HepG2 (cell line): ENCODE results near the gene PPP1R18. TPM values are rescaled to one million over a fixed set of nuclear protein-coding genes. Genes with fewer than 3 reads are reported as not detected.
A peak's percentile ranks its signal among the peaks of the same experiment; 100 is the strongest.

Experiments
- ADNP ChIP-seq: sonication (generic); formaldehyde crosslinking; IDR thresholded peaks from 2 replicates; pipeline ENCODE4 v1.4.0; 2020; ENCODE audit warnings: missing genetic modification reagents
- ATF7 ChIP-seq, 2 experiments: fragments of 450-650 bp in 1 of 2; sonication (generic) in 1 of 2; formaldehyde crosslinking in 1 of 2; IDR thresholded peaks; 2 replicates each; pipeline versions ENCODE4 v1.4.0 to v1.6.1; 2016 to 2020; ENCODE audit warnings: antibody characterized with exemption in 1 of 2, mild to moderate bottlenecking in 1 of 2, missing genetic modification reagents in 1 of 2
- CBX5 ChIP-seq: sonication (generic); formaldehyde crosslinking; IDR thresholded peaks from 2 replicates; pipeline ENCODE4 v1.4.0; 2020; ENCODE audit warnings: missing genetic modification reagents, borderline replicate concordance
- FOXK2 ChIP-seq: fragments of 450-650 bp; IDR thresholded peaks from 2 replicates; pipeline ENCODE4 v1.6.1; 2016
- GATAD2A ChIP-seq: IDR thresholded peaks from 2 replicates; pipeline ENCODE4 v1.6.1; 2016
- HMG20A ChIP-seq: IDR thresholded peaks from 2 replicates; pipeline ENCODE4 v1.6.1; 2016; ENCODE audit warnings: borderline replicate concordance
- HNRNPL ChIP-seq: fragments of 200-400 bp; formaldehyde crosslinking; IDR thresholded peaks from 2 replicates; pipeline ENCODE4 v1.6.1; 2017; ENCODE audit warnings: mild to moderate bottlenecking, low read depth, low read length
- NFE2L1 ChIP-seq: sonication (generic); formaldehyde crosslinking; IDR thresholded peaks from 2 replicates; pipeline ENCODE4 v1.4.0; 2020; ENCODE audit warnings: missing genetic modification reagents, mild to moderate bottlenecking, borderline replicate concordance
- RBM22 ChIP-seq: fragments of 200-400 bp; formaldehyde crosslinking; optimal IDR thresholded peaks from 2 replicates; pipeline ENCODE3; 2017; ENCODE audit warnings: mild to moderate bottlenecking, low read length, moderate library complexity
- ZFP90 ChIP-seq: sonication (generic); formaldehyde crosslinking; IDR thresholded peaks from 2 replicates; pipeline ENCODE4 v1.8.0; 2022; ENCODE audit warnings: missing genetic modification reagents, mild to moderate bottlenecking, inconsistent platforms, borderline replicate concordance
- ZKSCAN1 ChIP-seq: fragments of 150-350 bp; IDR thresholded peaks from 2 replicates; pipeline ENCODE4 v1.6.1; 2014; ENCODE audit warnings: low read length
- ZNF547 ChIP-seq: sonication (generic); formaldehyde crosslinking; IDR thresholded peaks from 2 replicates; pipeline ENCODE4 v1.5.1; 2020; ENCODE audit warnings: mild to moderate bottlenecking, missing genetic modification reagents
- ZNF550 ChIP-seq: sonication (generic); formaldehyde crosslinking; IDR thresholded peaks from 2 replicates; pipeline ENCODE4 v1.4.0; 2020; ENCODE audit warnings: mild to moderate bottlenecking, missing genetic modification reagents, borderline replicate concordance
- ZNF569 ChIP-seq: sonication (generic); formaldehyde crosslinking; IDR thresholded peaks from 2 replicates; pipeline ENCODE4 v1.5.0; 2020; ENCODE audit warnings: mild to moderate bottlenecking, missing genetic modification reagents, moderate library complexity, borderline replicate concordance
- ZNF598 ChIP-seq: sonication (generic); formaldehyde crosslinking; IDR thresholded peaks from 2 replicates; pipeline ENCODE4 v1.5.1; 2020; ENCODE audit warnings: mild to moderate bottlenecking, missing genetic modification reagents, borderline replicate concordance
- polyA plus RNA-seq, 8 experiments: library from polyadenylated mRNA; depleted of rRNA in 3 of 8; stranded (reverse) in 7 of 8; unstranded in 1 of 8; fragments of >200 nt; fragmentation: Illumina TruSeq in 4 of 8; extraction: Trizol in 4 of 8; gene quantifications; 2 replicates each; pipeline versions ENCODE4 v1.2.1 to v1.2.3, GENCODE V29; 2011 to 2016; ENCODE audit warnings: low read depth in 4 of 8, missing spikeins in 1 of 8, mixed read lengths in 1 of 8; ENCODE audit not compliant: insufficient read depth in 1 of 8
- total RNA-seq, 5 experiments: library from RNA; depleted of rRNA; stranded (reverse); fragments of >200 nt; fragmentation: Illumina TruSeq; extraction: Trizol; gene quantifications; 2 replicates each; pipeline ENCODE4 v1.2.3, GENCODE V29; 2016; ENCODE audit warnings: low read depth in 1 of 5
- TF ChIP-seq, protein P1 (sequence below): sonication (generic); formaldehyde crosslinking; IDR thresholded peaks from 2 replicates; pipeline ENCODE4 v1.4.0; 2020; ENCODE audit warnings: missing genetic modification reagents, mild to moderate bottlenecking, borderline replicate concordance
- TF ChIP-seq, protein P2 (sequence below): sonication (generic); formaldehyde crosslinking; IDR thresholded peaks from 2 replicates; pipeline ENCODE4 v1.4.0; 2020; ENCODE audit warnings: missing genetic modification reagents
- TF ChIP-seq, protein P3 (sequence below): sonication (generic); formaldehyde crosslinking; IDR thresholded peaks from 2 replicates; pipeline ENCODE4 v1.4.0; 2020; ENCODE audit warnings: mild to moderate bottlenecking, missing genetic modification reagents
- TF ChIP-seq, protein P4 (sequence below): IDR thresholded peaks from 2 replicates; pipeline ENCODE4 v1.6.1; 2012; ENCODE audit warnings: low read length, improper control_type of control experiment
- TF ChIP-seq, protein P5 (sequence below): sonication (generic); formaldehyde crosslinking; conservative IDR thresholded peaks from 2 replicates; pipeline ENCODE4 v1.4.0; 2020; ENCODE audit warnings: missing genetic modification reagents

The PPP1R18 gene
- total and polyA plus RNA-seq, 2 of the 13 experiments (the other 11 are each of a cell fraction or from before 2014, with no cell fraction given): 4.9 to 9.2 TPM

DNA sequence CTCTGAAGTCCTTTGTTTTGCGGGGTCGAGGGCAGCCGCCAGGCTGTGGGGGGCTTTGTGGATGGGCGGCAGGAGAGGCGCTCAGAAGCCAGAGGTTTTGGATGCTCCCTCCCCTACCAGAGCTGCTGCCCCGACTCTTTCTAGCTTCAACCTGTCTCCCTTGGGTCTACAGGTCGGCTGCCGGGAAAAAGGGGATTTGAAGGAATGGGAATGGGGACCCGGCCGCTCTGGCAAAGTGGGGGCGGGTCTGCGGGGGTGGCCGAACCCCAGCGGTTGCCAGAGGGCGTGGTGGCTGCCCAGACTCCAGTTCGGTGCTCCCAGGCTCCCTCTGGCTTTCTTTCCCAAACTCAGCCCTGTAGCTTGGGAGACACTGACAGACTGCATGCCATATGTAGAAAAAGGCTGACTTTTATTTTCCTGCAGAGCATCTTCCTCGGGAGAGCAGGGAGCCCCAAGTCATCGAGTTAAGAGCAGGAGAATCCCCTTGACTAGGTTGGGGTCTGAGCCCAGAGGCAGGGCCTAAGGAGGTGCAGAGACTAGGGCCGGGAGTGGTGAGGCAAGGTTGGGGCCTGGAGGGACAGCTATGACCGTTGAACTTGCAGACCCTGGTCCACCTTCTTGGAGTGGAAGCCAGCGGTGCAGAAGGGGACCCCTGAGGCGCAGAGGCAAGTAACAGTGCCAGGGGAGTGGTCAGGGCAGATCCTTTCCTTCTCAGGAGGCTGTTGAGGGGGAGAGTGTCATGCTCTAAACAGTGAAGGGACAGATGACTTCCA, 1.4 kb upstream of the PPP1R18 start (continued):
- TF ChIP-seq, protein P1, sequence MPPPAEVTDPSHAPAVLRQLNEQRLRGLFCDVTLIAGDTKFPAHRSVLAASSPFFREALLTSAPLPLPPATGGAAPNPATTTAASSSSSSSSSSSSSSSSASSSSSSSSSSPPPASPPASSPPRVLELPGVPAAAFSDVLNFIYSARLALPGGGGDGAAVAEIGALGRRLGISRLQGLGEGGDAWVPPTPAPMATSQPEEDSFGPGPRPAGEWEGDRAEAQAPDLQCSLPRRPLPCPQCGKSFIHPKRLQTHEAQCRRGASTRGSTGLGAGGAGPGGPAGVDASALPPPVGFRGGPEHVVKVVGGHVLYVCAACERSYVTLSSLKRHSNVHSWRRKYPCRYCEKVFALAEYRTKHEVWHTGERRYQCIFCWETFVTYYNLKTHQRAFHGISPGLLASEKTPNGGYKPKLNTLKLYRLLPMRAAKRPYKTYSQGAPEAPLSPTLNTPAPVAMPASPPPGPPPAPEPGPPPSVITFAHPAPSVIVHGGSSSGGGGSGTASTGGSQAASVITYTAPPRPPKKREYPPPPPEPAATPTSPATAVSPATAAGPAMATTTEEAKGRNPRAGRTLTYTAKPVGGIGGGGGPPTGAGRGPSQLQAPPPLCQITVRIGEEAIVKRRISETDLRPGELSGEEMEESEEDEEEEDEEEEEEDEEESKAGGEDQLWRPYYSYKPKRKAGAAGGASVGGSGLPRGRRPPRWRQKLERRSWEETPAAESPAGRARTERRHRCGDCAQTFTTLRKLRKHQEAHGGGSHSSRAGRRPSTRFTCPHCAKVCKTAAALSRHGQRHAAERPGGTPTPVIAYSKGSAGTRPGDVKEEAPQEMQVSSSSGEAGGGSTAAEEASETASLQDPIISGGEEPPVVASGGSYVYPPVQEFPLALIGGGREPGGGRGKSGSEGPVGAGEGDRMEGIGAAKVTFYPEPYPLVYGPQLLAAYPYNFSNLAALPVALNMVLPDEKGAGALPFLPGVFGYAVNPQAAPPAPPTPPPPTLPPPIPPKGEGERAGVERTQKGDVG (CRISPR knock-in tag): peak; percentile 17; the same call in 1 of the 2 replicates
- no peak for TF ChIP-seq ZNF550
- TF ChIP-seq RBM22: no peak
- TF ChIP-seq ZKSCAN1: no peak
- TF ChIP-seq FOXK2: no peak
- no peak for TF ChIP-seq CBX5 (CRISPR knock-in tag)
- TF ChIP-seq ZNF598 (CRISPR knock-in tag): no peak
- TF ChIP-seq, protein P2, sequence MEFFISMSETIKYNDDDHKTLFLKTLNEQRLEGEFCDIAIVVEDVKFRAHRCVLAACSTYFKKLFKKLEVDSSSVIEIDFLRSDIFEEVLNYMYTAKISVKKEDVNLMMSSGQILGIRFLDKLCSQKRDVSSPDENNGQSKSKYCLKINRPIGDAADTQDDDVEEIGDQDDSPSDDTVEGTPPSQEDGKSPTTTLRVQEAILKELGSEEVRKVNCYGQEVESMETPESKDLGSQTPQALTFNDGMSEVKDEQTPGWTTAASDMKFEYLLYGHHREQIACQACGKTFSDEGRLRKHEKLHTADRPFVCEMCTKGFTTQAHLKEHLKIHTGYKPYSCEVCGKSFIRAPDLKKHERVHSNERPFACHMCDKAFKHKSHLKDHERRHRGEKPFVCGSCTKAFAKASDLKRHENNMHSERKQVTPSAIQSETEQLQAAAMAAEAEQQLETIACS (CRISPR knock-in tag): no peak
- TF ChIP-seq ZNF547: no peak; the same call in 1 of the 2 replicates
- no peak for TF ChIP-seq ZNF569 (CRISPR knock-in tag)
- no peak for TF ChIP-seq HMG20A (CRISPR knock-in tag)
- TF ChIP-seq NFE2L1 (CRISPR knock-in tag): 0 out of 2 replicates have a peak, but pooled peaks have one; percentile 17
- TF ChIP-seq HNRNPL: no peak
- TF ChIP-seq, protein P3, sequence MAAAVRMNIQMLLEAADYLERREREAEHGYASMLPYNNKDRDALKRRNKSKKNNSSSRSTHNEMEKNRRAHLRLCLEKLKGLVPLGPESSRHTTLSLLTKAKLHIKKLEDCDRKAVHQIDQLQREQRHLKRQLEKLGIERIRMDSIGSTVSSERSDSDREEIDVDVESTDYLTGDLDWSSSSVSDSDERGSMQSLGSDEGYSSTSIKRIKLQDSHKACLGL: no peak
- TF ChIP-seq, protein P4, sequence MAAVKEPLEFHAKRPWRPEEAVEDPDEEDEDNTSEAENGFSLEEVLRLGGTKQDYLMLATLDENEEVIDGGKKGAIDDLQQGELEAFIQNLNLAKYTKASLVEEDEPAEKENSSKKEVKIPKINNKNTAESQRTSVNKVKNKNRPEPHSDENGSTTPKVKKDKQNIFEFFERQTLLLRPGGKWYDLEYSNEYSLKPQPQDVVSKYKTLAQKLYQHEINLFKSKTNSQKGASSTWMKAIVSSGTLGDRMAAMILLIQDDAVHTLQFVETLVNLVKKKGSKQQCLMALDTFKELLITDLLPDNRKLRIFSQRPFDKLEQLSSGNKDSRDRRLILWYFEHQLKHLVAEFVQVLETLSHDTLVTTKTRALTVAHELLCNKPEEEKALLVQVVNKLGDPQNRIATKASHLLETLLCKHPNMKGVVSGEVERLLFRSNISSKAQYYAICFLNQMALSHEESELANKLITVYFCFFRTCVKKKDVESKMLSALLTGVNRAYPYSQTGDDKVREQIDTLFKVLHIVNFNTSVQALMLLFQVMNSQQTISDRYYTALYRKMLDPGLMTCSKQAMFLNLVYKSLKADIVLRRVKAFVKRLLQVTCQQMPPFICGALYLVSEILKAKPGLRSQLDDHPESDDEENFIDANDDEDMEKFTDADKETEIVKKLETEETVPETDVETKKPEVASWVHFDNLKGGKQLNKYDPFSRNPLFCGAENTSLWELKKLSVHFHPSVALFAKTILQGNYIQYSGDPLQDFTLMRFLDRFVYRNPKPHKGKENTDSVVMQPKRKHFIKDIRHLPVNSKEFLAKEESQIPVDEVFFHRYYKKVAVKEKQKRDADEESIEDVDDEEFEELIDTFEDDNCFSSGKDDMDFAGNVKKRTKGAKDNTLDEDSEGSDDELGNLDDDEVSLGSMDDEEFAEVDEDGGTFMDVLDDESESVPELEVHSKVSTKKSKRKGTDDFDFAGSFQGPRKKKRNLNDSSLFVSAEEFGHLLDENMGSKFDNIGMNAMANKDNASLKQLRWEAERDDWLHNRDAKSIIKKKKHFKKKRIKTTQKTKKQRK: no peak
- TF ChIP-seq ADNP: no peak
- 0 out of 2 replicates have a peak, but pooled peaks have one; percentile 44 for TF ChIP-seq ZFP90 (CRISPR knock-in tag)
- TF ChIP-seq ATF7 (IDR thresholded peaks at IDR 0.05): no peak
- no peak for TF ChIP-seq ATF7 (CRISPR knock-in tag; IDR thresholded peaks at IDR 0.05)
- no peak for TF ChIP-seq GATAD2A (CRISPR knock-in tag)
- TF ChIP-seq, protein P5, sequence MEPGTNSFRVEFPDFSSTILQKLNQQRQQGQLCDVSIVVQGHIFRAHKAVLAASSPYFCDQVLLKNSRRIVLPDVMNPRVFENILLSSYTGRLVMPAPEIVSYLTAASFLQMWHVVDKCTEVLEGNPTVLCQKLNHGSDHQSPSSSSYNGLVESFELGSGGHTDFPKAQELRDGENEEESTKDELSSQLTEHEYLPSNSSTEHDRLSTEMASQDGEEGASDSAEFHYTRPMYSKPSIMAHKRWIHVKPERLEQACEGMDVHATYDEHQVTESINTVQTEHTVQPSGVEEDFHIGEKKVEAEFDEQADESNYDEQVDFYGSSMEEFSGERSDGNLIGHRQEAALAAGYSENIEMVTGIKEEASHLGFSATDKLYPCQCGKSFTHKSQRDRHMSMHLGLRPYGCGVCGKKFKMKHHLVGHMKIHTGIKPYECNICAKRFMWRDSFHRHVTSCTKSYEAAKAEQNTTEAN (CRISPR knock-in tag): 0 out of 2 replicates have a peak, but pooled peaks have one; percentile 20
